GM18520 (cell line): ENCODE results near the gene TAOK2.
"Not testable (repeated sequence)": the region's sequence is repeated elsewhere in the genome, so short reads cannot be mapped to it uniquely, and the experiment has no call there.

Source experiments
- ATAC-seq: cut with Tn5 transposase; IDR thresholded peaks from one replicate; pipeline ENCODE4 v1.9.1; 2021; ENCODE audit not compliant: unreplicated experiment

Gene TAOK2

DNA sequence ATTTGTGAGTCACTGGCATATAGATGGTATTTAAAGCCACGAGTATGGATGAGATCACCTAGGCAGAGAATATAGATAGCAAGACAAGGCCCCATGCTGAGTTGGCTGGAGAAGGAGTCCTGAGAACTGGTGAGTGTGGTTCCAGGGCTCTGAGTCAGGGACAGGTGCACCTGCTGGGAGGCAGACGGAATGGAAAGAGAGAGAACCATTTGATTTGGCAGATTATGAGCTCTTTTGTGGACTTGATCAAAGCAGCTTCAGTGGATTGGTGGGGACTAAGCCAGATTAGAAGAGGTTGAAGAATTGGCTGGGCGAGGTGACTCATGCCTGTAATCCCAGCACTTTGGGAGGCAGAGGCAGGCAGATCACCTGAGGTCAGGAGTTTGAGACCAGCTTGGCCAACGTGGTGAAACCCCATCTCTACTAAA, 45.1 kb downstream of the TAOK2 start:
- no peak for ATAC-seq

GRCh38 chr16:30022887-30023286, 49.2 kb downstream of the TAOK2 start, which contains the start of gene C16orf92:
TSS of gene C16orf92 (plus strand) at chr16:30023198. CDS start at chr16:30023341, 143 bp downstream.
- no peak for ATAC-seq

GRCh38 chr16:30023586-30023985, 49.9 kb downstream of the TAOK2 start:
- ATAC-seq: no peak

GRCh38 chr16:30024451-30024850, 50.8 kb downstream of the TAOK2 start:
- no peak for ATAC-seq

GRCh38 chr16:30025156-30025555, 51.5 kb downstream of the TAOK2 start:
- ATAC-seq: no peak

- ATAC-seq: no peak
Observed at GRCh38 chr16:30025574-30025973, 51.9 kb downstream of the TAOK2 start.

DNA sequence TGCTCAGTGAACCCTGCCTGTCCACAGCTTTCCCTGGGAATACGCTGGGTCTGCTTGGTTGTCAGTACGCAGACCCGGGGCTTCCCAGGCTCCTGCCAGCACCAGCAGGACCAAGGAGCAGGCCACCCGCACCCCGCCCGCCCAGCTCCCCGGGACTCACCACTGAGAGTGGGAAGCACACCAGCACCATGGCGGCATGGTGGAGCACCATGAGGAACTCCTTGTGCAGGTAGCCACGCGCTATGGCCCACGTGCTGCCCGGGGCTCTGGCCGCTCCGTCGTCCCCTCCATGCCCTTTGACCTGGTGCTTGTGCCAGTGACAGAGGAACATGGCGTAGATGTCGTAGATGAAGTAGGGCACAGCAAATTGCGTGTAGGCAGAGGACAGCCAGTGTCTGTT, 52.8 kb downstream of the TAOK2 start:
- ATAC-seq: no peak

DNA sequence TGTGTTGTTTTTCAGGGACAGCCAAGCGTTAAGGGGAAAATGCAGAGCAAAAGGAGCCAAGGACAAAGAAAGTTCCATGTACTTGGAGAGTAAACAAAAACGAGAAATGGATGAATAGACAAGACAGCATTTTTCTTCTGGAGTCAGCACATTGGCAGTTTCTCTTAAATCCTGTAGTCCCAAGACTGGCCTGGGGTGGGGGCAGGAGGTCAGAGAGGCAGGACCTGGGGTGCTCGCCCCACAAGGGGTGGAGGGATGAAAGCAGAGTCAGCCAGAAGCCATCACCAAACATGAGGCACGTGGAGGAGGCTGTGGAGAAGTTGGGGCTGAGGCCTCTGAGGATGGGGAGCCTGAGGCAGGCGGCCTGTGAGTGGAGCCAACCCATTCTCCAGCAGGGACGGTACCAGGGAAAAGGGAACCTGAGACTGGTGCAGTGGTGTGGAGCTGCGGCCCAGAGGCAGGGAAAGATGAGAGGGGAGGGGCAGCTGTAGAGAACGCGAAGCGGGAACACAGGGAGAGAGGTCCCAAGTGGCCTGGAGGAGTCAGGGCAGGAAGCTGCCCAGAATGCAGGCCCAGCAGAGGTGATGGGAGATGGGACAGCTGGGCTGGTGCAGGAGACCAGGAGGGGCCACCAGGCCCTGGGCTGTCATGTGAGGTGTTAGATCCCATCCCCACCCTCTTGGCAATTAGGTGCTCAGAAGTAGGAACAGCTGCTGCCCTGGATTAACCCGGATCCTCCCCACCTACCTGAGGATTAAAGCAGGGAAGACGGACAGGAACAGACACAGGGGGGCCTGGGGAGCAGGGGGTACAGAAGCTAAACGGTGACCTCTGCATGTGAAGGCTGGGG, 54.1 kb downstream of the TAOK2 start:
- no peak for ATAC-seq

- no peak for ATAC-seq
Observed at GRCh38 chr16:30028438-30029076, 54.9 kb downstream of the TAOK2 start.

- ATAC-seq: no peak
Observed at GRCh38 chr16:30030011-30030685, 56.5 kb downstream of the TAOK2 start.

- ATAC-seq: no peak
Observed at GRCh38 chr16:30030841-30031413, 57.3 kb downstream of the TAOK2 start, which contains the start of gene TLCD3B. TSS of gene TLCD3B (minus strand) at chr16:30031271. CDS start at chr16:30030527, 744 bp downstream.

GRCh38 chr16:30031477-30031918, 57.8 kb downstream of the TAOK2 start:
- no peak for ATAC-seq

GRCh38 chr16:30032083-30032819, 58.6 kb downstream of the TAOK2 start:
- ATAC-seq: no peak

DNA sequence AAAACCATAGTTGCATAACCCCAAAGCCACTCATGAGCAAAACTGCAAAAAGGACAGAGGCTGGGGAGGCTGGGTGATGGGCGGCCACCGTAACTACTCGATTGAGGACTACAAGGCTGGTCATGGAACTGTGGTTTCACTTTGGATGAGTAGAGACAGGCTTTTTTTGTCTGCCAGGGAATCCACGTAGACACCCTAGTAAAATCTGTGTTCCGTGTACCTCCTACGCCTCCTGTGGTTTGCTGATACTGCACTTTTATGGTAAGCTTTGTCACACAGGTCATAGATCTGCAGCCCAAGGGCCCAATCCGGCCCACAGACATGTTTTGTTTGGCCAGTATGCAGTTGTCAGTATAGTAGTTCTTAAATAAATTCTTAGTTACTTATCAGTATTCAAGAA, 59.6 kb downstream of the TAOK2 start:
- no peak for ATAC-seq

DNA sequence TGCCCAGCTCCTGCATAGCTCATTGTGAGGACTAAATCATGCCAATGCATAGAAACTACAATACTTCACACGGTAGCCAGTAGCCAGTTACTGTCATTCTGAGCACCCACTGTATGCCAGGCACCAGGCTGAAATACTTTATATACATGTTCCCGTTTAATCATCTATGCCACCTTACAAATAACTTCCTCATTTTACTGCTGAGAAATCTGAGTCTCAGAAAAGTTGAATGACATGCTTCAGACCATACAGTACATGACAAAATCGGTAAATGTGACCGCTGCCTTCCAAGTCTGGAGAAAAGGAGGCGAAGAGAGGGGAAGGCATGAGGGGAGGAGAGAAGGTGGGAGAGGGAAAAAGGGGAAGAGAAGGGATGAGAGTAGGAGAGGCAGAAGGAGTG, 66.6 kb downstream of the TAOK2 start:
- ATAC-seq: no peak

- ATAC-seq: not testable (repeated sequence)
Observed at GRCh38 chr16:30040690-30041089, 67.0 kb downstream of the TAOK2 start.

- no peak for ATAC-seq
Observed at GRCh38 chr16:30041841-30042240, 68.2 kb downstream of the TAOK2 start.
